Lower leg skin (tissue), 3 donors: ENCODE data around the gene REXO4.

Experiments used
- CTCF ChIP-seq, 3 donors: fragments of 450-650 bp; IDR thresholded peaks; one replicate each; pipeline ENCODE4 v1.5.1; 2016; ENCODE audit warnings: antibody characterized with exemption in 3 of 3, mild to moderate bottlenecking in 3 of 3, moderate library complexity in 2 of 3
- POLR2A ChIP-seq, 2 donors: fragments of 450-650 bp; IDR thresholded peaks; one replicate each; pipeline ENCODE4 v1.6.1; 2016 to 2017; ENCODE audit warnings: antibody characterized with exemption in 2 of 2, mild to moderate bottlenecking in 1 of 2, moderate library complexity in 1 of 2

GRCh38 chr9:133356391-133357091, 61.3 kb downstream of the REXO4 start, which contains the start of the genes SURF1 and SURF2:
- no peak for TF ChIP-seq CTCF (IDR thresholded peaks at IDR 0.05)
- TF ChIP-seq POLR2A (IDR thresholded peaks at IDR 0.05) = peak in 1 of 2 donors; percentile 23
